IMR-90 (cell line): ENCODE data around the gene CHRNG. TPM values are rescaled to one million over a fixed set of nuclear protein-coding genes. Genes with fewer than 3 reads are reported as not detected.

Source experiments
- ATAC-seq: fragments of 200-7000 bp; cut with Tn5 transposase; 2 replicates; pipeline ENCODE4 v1.9.1; 2020; ENCODE audit warnings: low read depth, mild to moderate bottlenecking, moderate library complexity
- BruUV-seq: library from RNA; stranded (reverse); fragments of 400-500 nt; replicated peaks from 2 replicates; lab custom pipeline; 2021; lab: Mats Ljungman, UMichigan
- CTCF ChIA-PET: fragments of 300-600 bp; formaldehyde crosslinking; extraction: SDS; loops from one replicate; lab custom pipeline; 2021; ENCODE audit warnings: antibody characterized with exemption; lab: Yijun Ruan, JAX
- POLR2A ChIA-PET: fragments of 300-600 bp; sonication (Branson Sonifier 250); formaldehyde crosslinking; loops from one replicate; lab custom pipeline; 2022; ENCODE audit warnings: antibody characterized with exemption; ENCODE audit not compliant: unreplicated experiment; lab: Charles Lee
- DNase-seq: peaks from one replicate; pipeline ENCODE4 v3.0.0; 2013
- H2AFZ ChIP-seq: replicated peaks from 2 replicates; pipeline ENCODE3; 2013; ENCODE audit warnings: low read length, mild to moderate bottlenecking; ENCODE audit not compliant: poor library complexity
- H2AK5ac ChIP-seq: 2 replicates; pipeline ENCODE4 v1.6.1; 2013; ENCODE audit warnings: low read depth, low read length, inconsistent platforms
- H2AK9ac ChIP-seq: replicated peaks from 2 replicates; pipeline ENCODE3; 2013; ENCODE audit warnings: mild to moderate bottlenecking, low read depth, low read length, moderate library complexity; ENCODE audit not compliant: poor library complexity
- H2BK120ac ChIP-seq: 2 replicates; pipeline ENCODE4 v1.6.1; 2013; ENCODE audit warnings: low read depth, low read length, inconsistent platforms
- H2BK15ac ChIP-seq: 3 replicates; pipeline ENCODE4 v1.6.1; 2013; ENCODE audit warnings: low read depth, low read length, inconsistent platforms
- H2BK20ac ChIP-seq: 2 replicates; pipeline ENCODE4 v1.6.1; 2013; ENCODE audit warnings: low read depth, mild to moderate bottlenecking, inconsistent platforms, low read length, moderate library complexity
- H2BK5ac ChIP-seq: 2 replicates; pipeline ENCODE4 v1.6.1; 2013; ENCODE audit warnings: mild to moderate bottlenecking, low read depth, low read length, inconsistent platforms; ENCODE audit not compliant: poor library complexity, severe bottlenecking
- H3K14ac ChIP-seq: replicated peaks from 2 replicates; pipeline ENCODE4 v1.6.1; 2013; ENCODE audit warnings: low read depth, low read length, inconsistent platforms
- H3K18ac ChIP-seq: 2 replicates; pipeline ENCODE4 v1.6.1; 2013; ENCODE audit warnings: low read depth, low read length, control low read depth
- H3K23ac ChIP-seq: 2 replicates; pipeline ENCODE4 v1.6.1; 2013; ENCODE audit warnings: low read depth, low read length, inconsistent platforms
- H3K27ac ChIP-seq: 2 replicates; pipeline ENCODE4 v1.5.1; 2013; ENCODE audit warnings: mild to moderate bottlenecking, control low read depth, low read length; ENCODE audit not compliant: insufficient read depth
- H3K27me3 ChIP-seq: 2 replicates; pipeline ENCODE4 v1.6.1; 2013; ENCODE audit warnings: low read length; ENCODE audit not compliant: control insufficient read depth, insufficient read depth
- H3K36me3 ChIP-seq: 2 replicates; pipeline ENCODE4 v1.6.1; 2013; ENCODE audit warnings: low read length, mixed read lengths; ENCODE audit not compliant: control insufficient read depth, insufficient read depth
- H3K4ac ChIP-seq: 2 replicates; pipeline ENCODE4 v1.6.1; 2013; ENCODE audit warnings: low read depth, low read length, inconsistent platforms
- H3K4me1 ChIP-seq: 2 replicates; pipeline ENCODE4 v1.6.1; 2013; ENCODE audit warnings: low read length, mixed read lengths; ENCODE audit not compliant: control insufficient read depth, insufficient read depth
- H3K4me2 ChIP-seq: 2 replicates; pipeline ENCODE4 v1.6.1; 2013; ENCODE audit warnings: low read depth, mild to moderate bottlenecking, control low read depth, low read length, moderate library complexity
- H3K4me3 ChIP-seq: 2 replicates; pipeline ENCODE4 v1.5.1; 2013; ENCODE audit warnings: low read depth, mild to moderate bottlenecking, control low read depth, low read length, moderate library complexity; ENCODE audit not compliant: insufficient read depth
- H3K56ac ChIP-seq: 2 replicates; pipeline ENCODE4 v1.6.1; 2013; ENCODE audit warnings: low read length, inconsistent platforms; ENCODE audit not compliant: insufficient read depth; ENCODE audit errors: extremely low read depth
- H3K79me1 ChIP-seq, 2 experiments: 2 replicates each; pipeline ENCODE4 v1.6.1; 2013; ENCODE audit warnings: low read length in 2 of 2, inconsistent platforms in 1 of 2, low read depth in 1 of 2
- H3K9ac ChIP-seq: 2 replicates; pipeline ENCODE4 v1.6.1; 2013; ENCODE audit warnings: low read depth, low read length, control low read depth
- H3K9me1 ChIP-seq: 2 replicates; pipeline ENCODE4 v1.6.1; 2013; ENCODE audit warnings: low read length, inconsistent platforms; ENCODE audit not compliant: insufficient read depth
- H3K9me3 ChIP-seq: 2 replicates; pipeline ENCODE4 v1.6.1; 2013; ENCODE audit warnings: low read length; ENCODE audit not compliant: control insufficient read depth, insufficient read depth
- H4K20me1 ChIP-seq: 2 replicates; pipeline ENCODE4 v1.6.1; 2013; ENCODE audit warnings: low read length, inconsistent platforms; ENCODE audit not compliant: insufficient read depth
- H4K5ac ChIP-seq: 2 replicates; pipeline ENCODE4 v1.6.1; 2013; ENCODE audit warnings: mild to moderate bottlenecking, low read depth, low read length, control low read depth
- H4K8ac ChIP-seq, 2 experiments: 2 replicates each; pipeline ENCODE4 v1.6.1; 2013; ENCODE audit warnings: low read depth in 2 of 2, low read length in 2 of 2, control low read depth in 1 of 2, inconsistent platforms in 1 of 2
- H4K91ac ChIP-seq: 2 replicates; pipeline ENCODE4 v1.6.1; 2013; ENCODE audit warnings: low read depth, low read length, inconsistent platforms; ENCODE audit not compliant: insufficient read depth
- RCOR1 ChIP-seq: IDR thresholded peaks from 2 replicates; pipeline ENCODE4 v1.6.1; 2012; ENCODE audit warnings: mild to moderate bottlenecking, low read length, improper control_type of control experiment; ENCODE audit not compliant: insufficient replicate concordance
- WGBS, 2 experiments: methylation state at CpG; one replicate each; pipeline versions ENCODE4 v1.1.5 to v1.1.7; 2013; ENCODE audit warnings: missing lambda C conversion rate in 2 of 2; ENCODE audit not compliant: insufficient read length in 1 of 2; ENCODE audit errors: extremely low coverage in 2 of 2; 5-methylcytosine and 5-hydroxymethylcytosine counted together
- dilution Hi-C: fragments of 300-500 bp; cut with HindIII; formaldehyde crosslinking; loops from one replicate; pipeline ENCODE4 v1.14.3; 2018; ENCODE audit warnings: low sequenced_read_pairs; ENCODE audit not compliant: unreplicated experiment
- in situ Hi-C: fragments of 300-500 bp; cut with MboI; formaldehyde crosslinking; loops from 3 replicates; pipeline ENCODE4 v1.14.3; 2019; ENCODE audit warnings: low sequenced_read_pairs, inconsistent platforms, mixed read lengths
- intact Hi-C: fragments of 100-400 bp; cut with micrococcal nuclease; formaldehyde crosslinking; loops from 2 replicates; pipeline ENCODE4 v1.10.0; 2022
- polyA plus RNA-seq, 3 experiments: library from polyadenylated mRNA; depleted of rRNA; stranded (reverse); fragments of >200 nt; gene quantifications; 2 replicates each; pipeline ENCODE4 v1.2.3, GENCODE V29; 2012; ENCODE audit warnings: low replicate concordance in 1 of 3
- total RNA-seq: library from RNA; depleted of rRNA; stranded (reverse); fragments of >200 nt; gene quantifications from 2 replicates; pipeline ENCODE4 v1.2.3, GENCODE V29; 2012

CHRNG gene
- total and polyA plus RNA-seq, 2 of the 4 experiments (the other 2 are of a cell fraction), result not detected

DNA sequence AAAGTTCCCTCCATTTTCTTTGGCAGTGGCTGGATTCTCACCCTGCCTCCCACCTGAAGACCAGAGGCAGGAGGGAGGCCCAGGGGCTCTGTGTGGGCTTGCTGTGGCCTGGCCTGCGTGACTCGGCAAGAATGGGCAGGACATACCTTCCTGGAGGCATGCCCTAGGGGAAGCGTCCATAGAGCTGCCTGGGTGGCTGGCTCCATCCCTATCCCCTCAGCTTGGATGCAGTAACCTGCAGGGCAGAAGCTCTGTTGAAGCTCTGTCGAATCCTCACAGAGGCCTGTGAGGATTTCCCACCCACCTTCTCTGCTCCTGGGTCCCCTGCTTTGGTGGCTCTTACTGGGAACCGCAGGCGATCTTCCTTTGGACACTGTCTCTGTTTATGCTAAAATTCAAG lies 20.6 kb upstream of the CHRNG start:
- H2BK20ac ChIP-seq, result no peak overlapping the region

More for the DNA sequence above, 20.6 kb upstream of the CHRNG start:
- Histone ChIP-seq H3K4me3 (no peak overlapping the region), H3K9ac (no peak overlapping the region), H3K4me2 (no peak overlapping the region), H3K18ac (no peak overlapping the region), H3K4ac (no peak overlapping the region), H3K9me3 (no peaks in the 10 kb centered on the region), H2AK5ac (no peak overlapping the region), H2BK5ac (no peak overlapping the region), H4K20me1 (no peaks in the 10 kb centered on the region), H3K14ac (no peak overlapping the region), H3K27me3 (peaks cover 70% of the 10 kb centered on the region), H3K4me1 (no peaks in the 10 kb centered on the region), H3K36me3 (no peaks in the 10 kb centered on the region), H4K91ac (no peak overlapping the region), H3K9me1 (no peaks in the 10 kb centered on the region), H3K23ac (no peak overlapping the region), H2AFZ (no peak overlapping the region), H2BK15ac (no peak overlapping the region), H3K79me1 (no peaks in the 10 kb centered on the region), H3K27ac (no peak overlapping the region), H3K56ac (no peak overlapping the region), H2BK120ac (no peak overlapping the region), H4K8ac (no peak overlapping the region), H4K5ac (no peak overlapping the region), H2AK9ac (no peak overlapping the region)
- intact Hi-C loops (no loop called here), in situ Hi-C loops (no loop called here), dilution Hi-C loops (no loop called here)
- DNase-seq (no peak), ATAC-seq (no peak)
- CTCF ChIA-PET, result no interaction called here
- WGBS, 2 experiments, result 40% methylated on average over 1 of the region's 6 CpGs; no CpG with 5 or more reads in 1 of the 2 experiments
- TF ChIP-seq RCOR1, result no peak
- BruUV-seq, result no TSS peak
- POLR2A ChIA-PET, result no interaction called here
